Kidney glomerular epithelial cell (primary cell): ENCODE measurements around the gene CDH23.

Source experiments
- DNase-seq: peaks from one replicate; lab custom pipeline; 2025; lab: John Stamatoyannopoulos, UW

CDH23 gene

GRCh38 chr10:71440506-71441035, 43.9 kb downstream of the CDH23 start:
- DNase-seq = no peak

DNA sequence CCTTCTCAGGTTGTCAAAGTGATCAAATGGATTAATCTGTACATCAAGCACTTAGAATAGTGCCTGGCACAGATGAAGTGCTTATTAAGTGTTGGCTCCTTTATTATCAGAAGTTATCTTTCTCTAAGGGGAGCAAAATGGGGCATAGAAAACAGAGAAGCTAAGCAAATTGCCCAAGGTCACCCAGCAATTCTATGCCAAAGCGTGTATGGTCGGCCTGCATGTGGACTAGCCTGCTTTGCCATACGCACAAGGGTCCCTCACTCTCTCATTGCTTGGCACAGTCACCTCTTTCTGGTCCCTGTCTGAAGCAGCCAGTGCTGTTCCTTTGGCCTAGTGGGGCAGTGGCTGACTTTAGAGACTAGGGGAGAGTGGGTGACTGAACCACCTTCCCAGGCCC, 45.3 kb downstream of the CDH23 start:
- no peak for DNase-seq

DNA sequence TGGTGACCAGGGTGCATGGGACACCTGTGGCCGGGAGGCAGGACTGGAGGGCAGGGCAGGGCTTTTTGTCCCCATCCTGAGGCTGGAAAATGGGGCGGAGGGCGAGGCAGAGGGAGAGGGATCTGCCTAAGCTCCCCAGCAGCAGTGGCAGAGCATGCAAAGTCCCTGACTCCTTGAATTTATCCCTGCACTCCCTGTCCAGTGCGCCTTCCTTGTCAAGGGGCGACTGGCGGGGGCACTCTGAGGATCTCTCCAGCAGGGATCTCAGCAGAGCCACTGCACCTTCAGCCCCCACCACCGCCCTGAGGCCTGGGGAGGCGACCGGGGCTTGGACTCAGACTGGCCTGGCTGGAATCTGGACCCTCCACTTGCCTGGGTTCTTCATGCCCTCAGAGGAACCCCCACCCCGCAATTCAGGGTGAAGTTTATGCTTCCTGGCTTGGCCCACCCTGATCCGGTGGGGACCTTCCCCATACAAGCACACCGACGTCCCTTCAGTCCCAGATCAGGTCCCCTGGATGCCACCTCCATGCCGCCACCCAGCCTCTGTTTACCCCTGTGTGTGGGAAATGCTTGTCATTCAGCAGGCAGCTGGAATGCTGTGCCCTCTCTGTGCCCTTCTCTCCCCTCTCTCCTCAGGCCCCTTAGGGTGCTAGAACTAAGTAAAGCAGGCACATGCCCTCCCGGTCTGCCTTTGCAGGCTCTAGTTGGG, 46.3 kb downstream of the CDH23 start:
- DNase-seq = no peak

- no peak for DNase-seq
Observed at GRCh38 chr10:71443676-71444075, 47.0 kb downstream of the CDH23 start.

DNA sequence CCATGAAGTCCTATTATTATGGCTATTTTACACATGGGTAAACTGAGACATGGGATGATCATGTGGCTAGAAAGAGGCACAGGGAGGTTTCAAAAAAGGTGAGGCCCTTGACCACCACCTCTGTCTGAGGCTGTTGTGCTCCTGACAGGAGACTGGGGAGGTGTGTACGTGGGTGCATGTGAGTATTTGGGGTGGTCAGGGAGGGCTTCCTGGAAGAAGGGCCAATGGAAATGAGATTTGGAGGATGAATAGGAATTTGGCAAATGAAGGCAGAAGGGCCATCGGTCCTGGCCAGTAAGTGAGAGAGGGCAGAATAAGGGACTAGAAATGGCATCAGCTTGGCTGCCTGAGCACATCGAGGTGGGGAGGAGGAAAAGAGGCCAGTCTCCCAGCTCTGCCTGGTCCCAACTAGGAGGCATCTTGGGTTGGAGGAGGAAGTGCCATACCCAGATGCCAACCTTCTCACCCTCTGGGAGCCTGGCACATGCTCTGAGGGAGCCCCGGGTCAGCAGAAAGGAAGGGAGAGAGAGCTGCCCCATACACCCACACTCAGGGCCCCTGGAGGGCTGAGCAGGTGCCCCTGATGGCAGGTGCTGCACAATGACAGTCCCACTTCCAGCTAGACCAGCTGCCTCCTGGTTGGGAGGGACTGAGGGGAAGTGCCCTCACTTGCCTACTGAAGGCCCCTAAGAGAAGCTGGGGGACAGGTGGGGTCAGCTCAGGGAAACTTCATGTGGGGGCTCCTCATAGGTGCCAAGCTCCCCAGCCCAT, 47.7 kb downstream of the CDH23 start:
- no peak for DNase-seq

DNA sequence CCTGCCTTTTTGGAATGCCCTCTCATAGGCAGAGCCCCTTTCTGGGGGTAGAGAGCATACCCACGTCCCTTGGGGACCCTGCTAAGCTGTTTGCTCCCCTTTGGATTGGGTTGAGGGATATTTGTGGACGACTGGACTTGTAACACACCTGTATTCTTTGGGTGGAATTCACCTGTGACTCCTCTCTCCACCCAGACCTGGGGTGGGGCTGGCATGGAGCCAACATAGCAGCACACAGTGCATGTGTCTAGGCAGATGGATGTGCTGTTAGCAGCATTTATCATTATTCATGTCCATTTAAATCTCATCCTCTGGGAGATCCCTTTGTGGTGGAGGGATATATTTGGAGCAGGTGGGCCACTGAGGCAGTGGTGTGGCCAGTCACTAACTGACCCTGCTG, 51.0 kb downstream of the CDH23 start:
- no peak for DNase-seq

GRCh38 chr10:71448146-71448545, 51.4 kb downstream of the CDH23 start:
- DNase-seq = no peak

GRCh38 chr10:71449026-71449425, 52.3 kb downstream of the CDH23 start:
- DNase-seq = no peak

- no peak for DNase-seq
Observed at GRCh38 chr10:71451754-71452153, 55.0 kb downstream of the CDH23 start.

DNA sequence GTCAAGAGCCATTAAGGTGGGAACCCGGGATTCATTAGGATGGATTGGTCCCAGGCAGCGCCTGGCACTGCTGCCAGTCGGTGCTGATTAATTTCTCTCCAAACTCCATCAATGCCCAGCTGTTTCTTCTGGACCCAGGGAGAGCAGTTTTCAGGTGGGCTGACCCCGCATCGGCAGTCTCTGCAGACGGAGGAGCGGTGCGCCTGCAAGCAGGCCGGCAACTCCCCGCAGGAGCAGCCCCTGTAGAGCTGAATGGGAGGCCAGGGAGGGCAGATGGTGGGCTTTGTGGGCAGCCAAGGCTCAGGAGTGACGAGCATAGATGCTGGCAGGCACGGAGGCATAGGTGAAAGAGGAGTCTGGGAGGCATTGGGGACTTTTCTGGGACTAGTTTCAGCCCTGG, 56.5 kb downstream of the CDH23 start:
- no peak for DNase-seq

- DNase-seq = no peak
Observed at GRCh38 chr10:71454347-71454746, 57.6 kb downstream of the CDH23 start.

DNA sequence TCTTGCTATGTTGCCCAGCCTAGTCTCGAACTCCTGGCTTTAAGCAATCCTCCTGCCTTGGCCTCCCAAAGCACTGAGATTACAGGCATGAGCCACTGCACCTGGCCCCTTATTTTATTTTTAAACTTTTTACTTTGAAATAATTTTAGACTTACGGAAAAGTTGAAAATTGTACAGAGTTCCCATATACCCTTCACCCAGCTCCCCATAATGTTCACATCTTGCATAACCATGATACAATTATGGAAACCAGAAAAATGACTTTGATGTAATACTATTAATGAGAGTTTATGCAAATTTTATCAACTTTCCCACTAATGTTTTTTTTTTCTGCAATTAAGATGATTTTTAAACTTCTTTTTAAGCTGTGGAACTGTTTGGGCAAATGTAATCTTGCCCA, 58.3 kb downstream of the CDH23 start:
- DNase-seq = no peak

DNA sequence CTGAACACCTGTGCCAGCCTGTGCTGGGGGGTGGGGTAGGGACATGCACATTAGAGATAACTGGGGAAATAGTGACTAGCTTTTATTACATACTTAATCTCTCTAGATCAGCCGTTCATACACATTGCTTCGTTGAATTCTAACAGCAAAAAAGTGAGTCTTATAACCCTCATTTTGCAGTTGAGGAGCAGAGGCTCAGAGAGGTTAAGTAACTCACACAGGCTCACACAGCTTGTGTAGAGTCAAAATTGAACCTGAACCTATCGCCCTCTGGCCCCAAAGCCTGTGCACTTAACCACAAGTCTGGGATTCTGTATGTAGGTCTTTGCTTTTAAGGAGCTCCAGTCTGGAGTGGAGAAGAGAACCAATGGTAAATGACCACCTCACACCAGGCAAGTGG, 59.9 kb downstream of the CDH23 start:
- DNase-seq = no peak

GRCh38 chr10:71457908-71458307, 61.2 kb downstream of the CDH23 start:
- DNase-seq = no peak

DNA sequence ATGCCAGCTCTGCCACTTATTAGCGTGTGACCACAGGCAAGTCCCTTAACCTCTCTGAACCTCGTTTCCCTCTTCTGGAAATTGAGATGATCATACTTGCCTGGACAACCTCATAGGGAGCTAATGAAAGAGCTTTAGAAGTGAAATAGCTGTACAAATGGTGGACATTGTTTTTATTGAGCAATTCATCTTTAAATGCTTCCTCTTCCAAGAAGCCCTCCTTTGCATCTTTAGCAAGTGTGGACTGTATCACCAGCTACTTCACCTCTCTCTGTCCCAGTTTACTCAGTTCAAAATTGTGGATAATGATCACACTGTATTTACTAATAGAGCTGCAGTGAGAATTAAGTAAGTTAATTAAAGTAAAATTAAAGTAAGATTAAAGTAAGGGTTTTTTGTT, 61.7 kb downstream of the CDH23 start:
- DNase-seq = no peak

DNA sequence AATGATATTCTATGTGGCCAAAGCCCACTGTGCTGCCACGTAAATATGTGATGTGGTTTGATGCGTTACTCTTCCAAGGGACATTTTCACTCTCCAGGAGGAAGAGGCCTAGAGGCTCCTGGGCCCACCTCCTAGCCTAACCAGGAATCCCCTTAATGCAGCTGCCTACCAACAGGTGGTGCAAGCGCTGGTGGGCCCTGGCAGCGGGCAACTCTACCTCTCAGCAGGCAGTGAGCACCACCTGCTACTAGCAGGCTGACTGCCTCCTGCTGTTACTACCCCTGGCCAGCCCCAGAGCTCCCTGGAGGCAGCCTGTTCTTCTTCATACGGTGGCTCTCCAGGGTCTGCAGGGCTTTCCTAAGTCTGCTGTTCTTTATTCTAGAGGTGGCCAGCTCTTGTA, 62.8 kb downstream of the CDH23 start:
- DNase-seq = no peak

DNA sequence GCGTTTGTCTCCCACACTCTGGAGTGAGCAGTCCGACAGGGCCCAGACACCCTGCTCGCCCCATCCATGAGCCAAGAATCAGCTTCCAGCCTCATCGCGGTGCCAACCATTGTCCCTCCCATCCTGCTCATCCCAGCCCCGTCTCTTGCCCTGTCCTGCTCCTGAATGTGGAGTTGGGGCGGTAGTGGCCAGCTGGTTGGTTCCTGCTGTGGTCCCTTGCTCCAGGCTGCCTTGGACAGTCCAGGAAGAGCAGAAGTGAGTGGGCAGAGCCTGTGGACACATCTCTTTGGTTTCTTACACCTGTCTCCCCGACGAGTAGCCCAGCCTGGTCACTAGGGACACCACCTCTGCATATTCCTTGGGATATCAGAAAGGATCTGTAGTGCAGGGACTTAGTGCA, 63.9 kb downstream of the CDH23 start:
- no peak for DNase-seq

DNA sequence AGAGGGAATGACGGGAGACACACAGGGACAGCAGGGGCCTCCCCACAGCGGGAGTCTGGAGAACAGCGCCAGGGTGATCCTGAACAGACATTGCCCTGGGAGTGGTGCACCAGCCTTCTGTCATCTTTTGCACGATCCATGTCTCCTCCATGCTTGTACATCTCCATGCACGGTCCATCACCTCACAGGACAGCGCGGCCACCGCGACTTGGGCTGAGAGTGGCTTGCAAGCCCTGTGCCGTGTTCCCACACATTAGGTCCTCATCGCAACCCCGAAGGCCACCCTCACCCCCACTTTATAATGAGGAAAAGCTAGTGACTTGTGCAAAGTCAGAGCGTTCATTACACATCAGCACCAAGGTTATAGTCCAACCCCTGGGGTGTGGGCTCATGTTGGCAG, 64.7 kb downstream of the CDH23 start:
- no peak for DNase-seq

- no peak for DNase-seq
Observed at GRCh38 chr10:71462062-71462935, 65.6 kb downstream of the CDH23 start.

DNA sequence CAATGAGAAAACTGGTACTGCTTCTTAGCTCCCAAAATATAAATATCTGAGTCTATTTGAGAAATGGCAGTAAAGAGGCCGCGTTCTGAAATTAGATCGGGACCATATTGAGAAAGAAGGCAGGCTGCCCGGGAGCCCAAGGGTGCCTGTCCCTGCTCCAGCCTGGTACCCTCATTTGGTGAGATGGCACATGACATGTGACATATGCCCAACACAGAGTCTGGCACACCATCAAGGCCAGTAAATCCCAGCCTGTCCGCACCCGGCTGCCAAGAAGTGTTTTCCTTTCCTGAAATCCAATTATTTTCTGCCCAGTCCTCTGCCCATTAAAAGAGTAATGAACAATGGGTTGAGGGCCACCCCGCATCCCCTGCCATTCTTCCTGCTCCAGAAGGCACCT, 66.4 kb downstream of the CDH23 start:
- DNase-seq = no peak

GRCh38 chr10:71465551-71466252, 69.0 kb downstream of the CDH23 start:
- DNase-seq = no peak

GRCh38 chr10:71466330-71466729, 69.6 kb downstream of the CDH23 start:
- no peak for DNase-seq
